Omental fat pad (tissue), 4 donors: ENCODE measurements around the gene RAC3. TPM values are rescaled to one million over a fixed set of nuclear protein-coding genes. Genes with fewer than 3 reads are reported as not detected.
"Not testable (repeated sequence)": the region's sequence is repeated elsewhere in the genome, so short reads cannot be mapped to it uniquely, and the experiment has no call there.

Source experiments
- ATAC-seq: fragments of 150-250 bp; one replicate; pipeline ENCODE4 v1.9.1; 2016; ENCODE audit warnings: mild to moderate bottlenecking, moderate library complexity; ENCODE audit not compliant: low FRiP score
- DNase-seq: peaks from one replicate; pipeline ENCODE4 v3.0.0-alpha.2; 2019; ENCODE audit warnings: low spot score
- CTCF ChIP-seq, 3 donors: fragments of 450-650 bp; IDR thresholded peaks; one replicate each; pipeline ENCODE4 v1.5.1; 2016 to 2017; ENCODE audit warnings: antibody characterized with exemption in 3 of 3, mild to moderate bottlenecking in 3 of 3, moderate library complexity in 2 of 3
- total RNA-seq, 4 donors: library from RNA; depleted of rRNA; stranded (reverse); fragments of >200 nt; gene quantifications; one replicate each; pipeline ENCODE4 v1.1.0, GENCODE V29; 2016

RAC3 gene
- total RNA-seq, 4 donors from 2014 or later, result 7.9 to 25.1 (median 12.0) TPM

GRCh38 chr17:82037092-82037888 is 5.8 kb downstream of the RAC3 start, which contains the start of gene DCXR:
DCXR (minus strand) TSS chr17:82037697; CDS start chr17:82037682, 15 bp downstream.
- peak in 2 of 3 donors; percentile 2 to 32 for TF ChIP-seq CTCF (IDR thresholded peaks at IDR 0.05)
- peak; percentile 94 for ATAC-seq
- DNase-seq, result peak; percentile 90

- ATAC-seq, result no peak
These were observed 6.4 kb downstream of the RAC3 start for GRCh38 chr17:82037889-82038195.

GRCh38 chr17:82038796-82039409 is 7.4 kb downstream of the RAC3 start:
- not testable (repeated sequence) for ATAC-seq, DNase-seq

More at GRCh38 chr17:82037889-82038195, 6.4 kb downstream of the RAC3 start:
- no peak for TF ChIP-seq CTCF (IDR thresholded peaks at IDR 0.05)
- DNase-seq, result no peak

- ATAC-seq (no peak), DNase-seq (no peak)
- TF ChIP-seq CTCF (IDR thresholded peaks at IDR 0.05), result no peak
These were observed 8.3 kb downstream of the RAC3 start for GRCh38 chr17:82039695-82040299.

- ATAC-seq (no peak), DNase-seq (no peak)
- no peak for TF ChIP-seq CTCF (IDR thresholded peaks at IDR 0.05)
These were observed 9.8 kb downstream of the RAC3 start for GRCh38 chr17:82041144-82041814.

- TF ChIP-seq CTCF (IDR thresholded peaks at IDR 0.05), result no peak
- DNase-seq (no peak), ATAC-seq (no peak)
These were observed 11.2 kb downstream of the RAC3 start for GRCh38 chr17:82042649-82043048.

GRCh38 chr17:82043507-82043906 is 12.0 kb downstream of the RAC3 start:
- DNase-seq (no peak), ATAC-seq (no peak)
- no peak for TF ChIP-seq CTCF (IDR thresholded peaks at IDR 0.05)
